Activated CD4-positive, alpha-beta memory T cell treated with anti-CD3 and anti-CD28 coated beads for 36 hours (primary cell): Measurements from ENCODE around the gene GRIA1. TPM values are rescaled to one million over a fixed set of nuclear protein-coding genes. Genes with fewer than 3 reads are reported as not detected.

Source experiments
- CTCF ChIA-PET: fragments of 350-600 bp; sonication (Branson Sonifier 250); formaldehyde crosslinking; loops from one replicate; lab custom pipeline; 2021; ENCODE audit warnings: antibody characterized with exemption, inconsistent platforms; lab: Charles Lee
- POLR2A ChIA-PET: fragments of 350-600 bp; sonication (Branson Sonifier 250); formaldehyde crosslinking; loops from one replicate; lab custom pipeline; 2021; ENCODE audit warnings: antibody characterized with exemption; lab: Charles Lee
- DNase-seq: peaks from one replicate; pipeline ENCODE4 v3.0.0-alpha.2; 2020
- H3K27ac Mint-ChIP-seq: one replicate; pipeline ENCODE4 v1.8.0; 2021; ENCODE audit warnings: mixed read lengths
- H3K27me3 Mint-ChIP-seq: one replicate; pipeline ENCODE4 v1.8.0; 2021; ENCODE audit warnings: mixed read lengths
- H3K36me3 Mint-ChIP-seq: one replicate; pipeline ENCODE4 v1.8.0; 2021; ENCODE audit warnings: mixed read lengths
- H3K4me1 Mint-ChIP-seq: one replicate; pipeline ENCODE4 v1.8.0; 2021; ENCODE audit warnings: low read depth, mixed read lengths
- H3K4me3 Mint-ChIP-seq: one replicate; pipeline ENCODE4 v1.8.0; 2021; ENCODE audit warnings: mild to moderate bottlenecking, mixed read lengths
- H3K9me3 Mint-ChIP-seq: one replicate; pipeline ENCODE4 v1.8.0; 2021; ENCODE audit warnings: mixed read lengths
- intact Hi-C: fragments of 100-400 bp; cut with micrococcal nuclease; formaldehyde crosslinking; loops from one replicate; pipeline ENCODE4 v1.15.1; 2023
- total RNA-seq, 2 experiments: library from RNA; stranded (reverse); gene quantifications; one replicate each; pipeline ENCODE4 v1.2.3, GENCODE V29; 2021

The GRIA1 gene
- total RNA-seq, 2 experiments from 2014 or later = not detected

- peaks cover 2% of the 10 kb centered on the region for H3K9me3 Mint-ChIP-seq
- POLR2A ChIA-PET = no interaction called here
Observed at GRCh38 chr5:153601377-153601776, 110.9 kb downstream of the GRIA1 start.

DNA sequence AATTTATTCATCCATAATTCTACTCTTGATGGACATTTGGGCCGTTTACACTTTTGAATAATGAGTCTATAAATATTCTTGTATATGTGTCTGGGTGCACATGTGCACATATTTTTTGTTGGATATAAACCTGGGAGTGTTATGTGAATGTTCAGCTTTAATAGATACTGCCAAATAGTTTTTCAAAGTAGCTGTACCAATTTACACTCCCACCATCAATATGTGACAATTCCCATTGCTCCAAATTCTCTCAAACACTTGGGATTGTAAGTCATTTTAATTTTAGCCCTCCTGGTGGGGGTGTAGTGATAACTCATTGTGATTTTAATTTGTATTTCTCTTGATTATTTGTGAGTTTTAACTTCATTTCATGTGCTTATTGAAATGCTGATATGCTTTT lies 114.9 kb downstream of the GRIA1 start:
- H3K4me1 Mint-ChIP-seq = no peaks in the 10 kb centered on the region
- no peak overlapping the region for H3K4me3 Mint-ChIP-seq
- no peaks in the 10 kb centered on the region for H3K9me3 Mint-ChIP-seq
- intact Hi-C loops = no loop called here
- no peak for DNase-seq
- H3K27ac Mint-ChIP-seq = no peak overlapping the region
- no peaks in the 10 kb centered on the region for H3K27me3 Mint-ChIP-seq
- CTCF ChIA-PET = no interaction called here
- POLR2A ChIA-PET = no interaction called here
- no peaks in the 10 kb centered on the region for H3K36me3 Mint-ChIP-seq

More at GRCh38 chr5:153601377-153601776, 110.9 kb downstream of the GRIA1 start:
- no peak overlapping the region for H3K27ac Mint-ChIP-seq
- intact Hi-C loops = no loop called here
- H3K27me3 Mint-ChIP-seq = no peaks in the 10 kb centered on the region
- CTCF ChIA-PET = no interaction called here
- no peak overlapping the region for H3K4me3 Mint-ChIP-seq
- DNase-seq = no peak
- H3K36me3 Mint-ChIP-seq = no peaks in the 10 kb centered on the region
- no peaks in the 10 kb centered on the region for H3K4me1 Mint-ChIP-seq

DNA sequence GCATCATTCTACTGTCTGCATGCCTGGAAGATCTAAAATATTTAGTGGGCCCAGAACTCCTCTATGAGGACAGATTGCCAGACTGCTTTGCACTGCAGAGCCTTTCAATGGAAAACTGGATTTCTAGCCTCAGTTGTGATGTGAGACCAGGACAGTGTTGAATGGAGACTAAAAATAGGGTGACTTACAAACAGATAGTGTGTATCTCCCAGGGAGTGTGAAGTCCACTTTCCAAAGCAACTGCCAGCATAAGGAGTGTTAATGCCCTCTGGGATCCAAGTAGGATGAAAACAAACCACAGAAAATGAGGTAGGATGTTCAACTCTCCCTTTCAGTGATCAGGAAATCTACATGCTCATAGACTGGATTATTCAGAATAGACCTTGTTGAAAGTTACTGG lies 119.5 kb downstream of the GRIA1 start:
- intact Hi-C loops = no loop called here
- Mint-ChIP-seq H3K4me1 (no peaks in the 10 kb centered on the region), H3K4me3 (no peak overlapping the region), H3K9me3 (no peaks in the 10 kb centered on the region), H3K36me3 (no peaks in the 10 kb centered on the region), H3K27ac (no peak overlapping the region), H3K27me3 (peaks cover 2% of the 10 kb centered on the region)
- ChIA-PET CTCF (no interaction called here), POLR2A (no interaction called here)
- DNase-seq = no peak

DNA sequence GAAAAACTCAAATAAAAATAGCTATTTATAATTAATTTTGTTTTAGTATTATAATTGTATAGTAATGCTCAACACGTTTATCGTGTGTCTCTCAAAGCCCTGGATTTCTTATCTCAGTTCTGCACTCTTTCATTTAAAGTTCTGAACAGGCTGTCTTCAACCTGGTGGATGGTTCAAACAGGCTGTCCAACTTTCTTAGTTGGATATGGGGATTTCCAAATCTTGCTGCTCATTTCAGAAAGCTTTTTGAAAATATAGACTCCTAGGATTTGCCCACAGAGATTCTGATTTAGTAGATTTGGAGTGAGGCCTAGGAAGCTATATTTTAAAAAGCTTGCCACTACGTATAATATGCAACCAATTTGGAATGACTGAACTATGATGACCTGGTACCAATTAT lies 120.3 kb downstream of the GRIA1 start:
- peaks cover 2% of the 10 kb centered on the region for H3K27me3 Mint-ChIP-seq
- no peak overlapping the region for H3K4me3 Mint-ChIP-seq
- no peaks in the 10 kb centered on the region for H3K9me3 Mint-ChIP-seq
- H3K27ac Mint-ChIP-seq = no peak overlapping the region
- CTCF ChIA-PET = interaction anchor here (0.9 kb wide), 1 partner anchor 354 kb away, joined by 4 read pairs; no protein-coding TSS in a partner anchor
- H3K36me3 Mint-ChIP-seq = no peaks in the 10 kb centered on the region
- POLR2A ChIA-PET = no interaction called here
- H3K4me1 Mint-ChIP-seq = no peaks in the 10 kb centered on the region
- intact Hi-C loops = no loop called here
- no peak for DNase-seq

DNA sequence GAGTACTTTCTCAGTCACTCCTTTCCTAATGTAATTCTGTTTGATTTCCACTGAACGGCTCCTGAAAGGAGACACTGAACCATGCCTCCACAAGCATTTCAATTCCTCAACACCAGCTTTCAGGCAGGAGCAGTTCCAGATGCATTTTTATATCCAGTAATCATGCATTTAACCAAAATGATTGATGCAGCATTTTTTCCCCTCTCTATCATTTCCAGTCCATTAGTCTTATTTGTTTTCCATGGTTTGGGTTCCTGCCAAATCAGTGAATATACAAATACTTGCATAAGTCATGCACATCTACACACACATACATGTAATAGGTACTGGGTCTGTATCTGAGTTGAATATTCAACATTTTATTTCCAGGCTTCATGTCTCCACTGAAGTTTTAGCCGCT lies 122.7 kb downstream of the GRIA1 start:
- intact Hi-C loops = no loop called here
- POLR2A ChIA-PET = no interaction called here
- no peak overlapping the region for H3K4me3 Mint-ChIP-seq
- H3K27ac Mint-ChIP-seq = no peak overlapping the region
- no peaks in the 10 kb centered on the region for H3K4me1 Mint-ChIP-seq
- H3K36me3 Mint-ChIP-seq = no peaks in the 10 kb centered on the region
- CTCF ChIA-PET = no interaction called here
- DNase-seq = no peak
- H3K9me3 Mint-ChIP-seq = no peaks in the 10 kb centered on the region
- H3K27me3 Mint-ChIP-seq = peaks cover 2% of the 10 kb centered on the region

DNA sequence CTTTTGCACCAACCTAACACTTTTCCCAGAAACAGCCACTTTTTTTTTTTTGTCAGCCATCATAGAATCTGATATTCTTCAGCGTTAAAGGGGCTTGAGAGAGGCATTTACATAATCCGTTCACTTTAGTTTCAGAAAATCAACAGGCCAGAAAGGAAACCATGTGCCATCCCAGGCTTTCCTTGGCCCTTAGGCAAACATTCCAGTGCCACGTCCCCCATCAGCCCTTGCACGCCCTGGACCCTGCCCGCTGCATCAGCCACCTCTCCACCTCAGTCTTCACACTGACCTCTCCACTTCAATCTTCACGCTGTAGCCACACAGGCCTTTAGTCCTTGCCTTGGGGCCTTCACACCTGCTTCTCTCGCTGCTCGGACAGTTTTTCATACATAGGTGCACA lies 123.2 kb downstream of the GRIA1 start:
- H3K4me1 Mint-ChIP-seq = no peaks in the 10 kb centered on the region
- no peaks in the 10 kb centered on the region for H3K36me3 Mint-ChIP-seq
- H3K27me3 Mint-ChIP-seq = peaks cover 2% of the 10 kb centered on the region
- intact Hi-C loops = no loop called here
- no peak overlapping the region for H3K27ac Mint-ChIP-seq
- ChIA-PET POLR2A (no interaction called here), CTCF (no interaction called here)
- H3K9me3 Mint-ChIP-seq = no peaks in the 10 kb centered on the region
- H3K4me3 Mint-ChIP-seq = no peak overlapping the region
- no peak for DNase-seq

DNA sequence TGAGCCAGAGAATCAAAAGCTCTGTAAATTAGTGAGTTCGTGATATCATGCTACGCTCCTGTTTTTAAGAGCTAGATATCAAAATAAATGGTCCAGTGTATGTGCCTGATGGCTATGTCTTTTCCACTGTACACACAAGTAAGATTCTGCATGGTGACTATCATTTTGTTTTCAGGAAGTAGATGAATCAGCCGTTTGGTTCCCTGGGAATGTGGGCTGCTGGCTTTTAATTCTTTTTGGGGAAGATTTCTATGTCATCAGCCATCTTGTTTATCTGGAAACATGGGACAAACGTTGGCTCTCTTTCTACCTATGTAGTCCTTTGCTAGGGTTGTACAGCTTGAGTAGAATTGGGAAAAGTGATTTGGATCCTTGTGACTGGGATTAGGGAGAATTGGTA lies 126.7 kb downstream of the GRIA1 start:
- POLR2A ChIA-PET = no interaction called here
- H3K27me3 Mint-ChIP-seq = peaks cover 2% of the 10 kb centered on the region
- H3K9me3 Mint-ChIP-seq = no peaks in the 10 kb centered on the region
- intact Hi-C loops = no loop called here
- H3K36me3 Mint-ChIP-seq = no peaks in the 10 kb centered on the region
- H3K4me3 Mint-ChIP-seq = no peak overlapping the region
- no peak for DNase-seq
- H3K27ac Mint-ChIP-seq = no peak overlapping the region
- no peaks in the 10 kb centered on the region for H3K4me1 Mint-ChIP-seq
- CTCF ChIA-PET = no interaction called here

- no peak overlapping the region for H3K4me3 Mint-ChIP-seq
- H3K27ac Mint-ChIP-seq = no peak overlapping the region
- POLR2A ChIA-PET = no interaction called here
- H3K27me3 Mint-ChIP-seq = peaks cover 2% of the 10 kb centered on the region
- H3K9me3 Mint-ChIP-seq = no peaks in the 10 kb centered on the region
- no peaks in the 10 kb centered on the region for H3K4me1 Mint-ChIP-seq
- CTCF ChIA-PET = no interaction called here
- H3K36me3 Mint-ChIP-seq = no peaks in the 10 kb centered on the region
- no peak for DNase-seq
- intact Hi-C loops = no loop called here
Observed at GRCh38 chr5:153618307-153618706, 127.8 kb downstream of the GRIA1 start.

GRCh38 chr5:153618867-153619266 lies 128.4 kb downstream of the GRIA1 start:
- Mint-ChIP-seq H3K27me3 (peaks cover under 1% of the 10 kb centered on the region), H3K27ac (no peak overlapping the region), H3K4me3 (no peak overlapping the region), H3K36me3 (no peaks in the 10 kb centered on the region), H3K4me1 (no peaks in the 10 kb centered on the region), H3K9me3 (no peaks in the 10 kb centered on the region)
- ChIA-PET POLR2A (no interaction called here), CTCF (no interaction called here)
- DNase-seq = no peak
- intact Hi-C loops = no loop called here

GRCh38 chr5:153619771-153620170 lies 129.3 kb downstream of the GRIA1 start:
- Mint-ChIP-seq H3K27ac (no peak overlapping the region), H3K9me3 (no peaks in the 10 kb centered on the region), H3K4me3 (no peak overlapping the region), H3K27me3 (no peaks in the 10 kb centered on the region), H3K4me1 (no peaks in the 10 kb centered on the region), H3K36me3 (no peaks in the 10 kb centered on the region)
- ChIA-PET CTCF (no interaction called here), POLR2A (no interaction called here)
- no peak for DNase-seq
- intact Hi-C loops = no loop called here

- Mint-ChIP-seq H3K4me3 (no peak overlapping the region), H3K9me3 (no peaks in the 10 kb centered on the region), H3K27ac (no peak overlapping the region), H3K27me3 (no peaks in the 10 kb centered on the region), H3K36me3 (no peaks in the 10 kb centered on the region), H3K4me1 (no peaks in the 10 kb centered on the region)
- ChIA-PET CTCF (no interaction called here), POLR2A (no interaction called here)
- no peak for DNase-seq
- intact Hi-C loops = no loop called here
Observed at GRCh38 chr5:153623124-153623523, 132.7 kb downstream of the GRIA1 start.

- intact Hi-C loops = no loop called here
- Mint-ChIP-seq H3K27me3 (no peaks in the 10 kb centered on the region), H3K27ac (no peak overlapping the region), H3K4me3 (no peak overlapping the region), H3K9me3 (no peaks in the 10 kb centered on the region), H3K4me1 (no peaks in the 10 kb centered on the region), H3K36me3 (no peaks in the 10 kb centered on the region)
- POLR2A ChIA-PET = no interaction called here
- CTCF ChIA-PET = no interaction called here
- no peak for DNase-seq
Observed at GRCh38 chr5:153623751-153624450, 133.4 kb downstream of the GRIA1 start.

GRCh38 chr5:153624451-153624765 lies 133.9 kb downstream of the GRIA1 start:
- no peaks in the 10 kb centered on the region for H3K9me3 Mint-ChIP-seq
- intact Hi-C loops = no loop called here
- DNase-seq = no peak
- CTCF ChIA-PET = no interaction called here
- no peaks in the 10 kb centered on the region for H3K36me3 Mint-ChIP-seq
- H3K4me1 Mint-ChIP-seq = no peaks in the 10 kb centered on the region
- no peaks in the 10 kb centered on the region for H3K27me3 Mint-ChIP-seq
- POLR2A ChIA-PET = interaction anchor here (0.7 kb wide), 1 partner anchor 37 kb away, joined by 4 read pairs; no protein-coding TSS in a partner anchor
- H3K27ac Mint-ChIP-seq = no peak overlapping the region
- no peak overlapping the region for H3K4me3 Mint-ChIP-seq
